DOHH2 (cell line): ENCODE measurements around the gene HAO1.

ENCODE experiments used
- H3F3A ChIP-seq: fragments of 200-600 bp; sonication (generic), shearing (Covaris generic); 2 replicates; pipeline ENCODE4 v1.6.0; 2016; ENCODE audit warnings: antibody characterized with exemption, mild to moderate bottlenecking; ENCODE audit not compliant: control insufficient read depth, insufficient read depth
- H3K27ac ChIP-seq: fragments of 200-600 bp; sonication (generic); 2 replicates; pipeline ENCODE4 v1.5.1; 2014; ENCODE audit warnings: low read depth, mild to moderate bottlenecking, low read length, moderate library complexity
- H3K27me3 ChIP-seq: fragments of 200-600 bp; sonication (generic); 2 replicates; pipeline ENCODE4 v1.6.1; 2014; ENCODE audit warnings: mild to moderate bottlenecking, low read length, mixed read lengths; ENCODE audit not compliant: control insufficient read depth
- H3K36me3 ChIP-seq: fragments of 200-600 bp; sonication (generic); 2 replicates; pipeline ENCODE4 v1.6.1; 2014; ENCODE audit warnings: mild to moderate bottlenecking, low read length, moderate library complexity, mixed read lengths; ENCODE audit not compliant: control insufficient read depth
- H3K4me1 ChIP-seq: fragments of 200-600 bp; sonication (generic); 2 replicates; pipeline ENCODE4 v1.6.1; 2014; ENCODE audit warnings: mild to moderate bottlenecking, low read length, mixed read lengths; ENCODE audit not compliant: control insufficient read depth
- H3K4me2 ChIP-seq: fragments of 200-600 bp; sonication (generic); 2 replicates; pipeline ENCODE4 v1.6.0; 2014; ENCODE audit warnings: mild to moderate bottlenecking, low read length, moderate library complexity
- H3K4me3 ChIP-seq: fragments of 200-600 bp; sonication (generic); 2 replicates; pipeline ENCODE4 v1.5.1; 2014; ENCODE audit warnings: mild to moderate bottlenecking, low read length, mixed read lengths
- H3K79me2 ChIP-seq: fragments of 200-600 bp; sonication (generic); 2 replicates; pipeline ENCODE4 v1.6.1; 2014; ENCODE audit warnings: mild to moderate bottlenecking, low read length, mixed read lengths; ENCODE audit not compliant: control insufficient read depth
- H3K9me2 ChIP-seq: fragments of 200-600 bp; sonication (generic); replicated peaks from 2 replicates; pipeline ENCODE4 v1.6.1; 2014; ENCODE audit warnings: mild to moderate bottlenecking, low read length, mixed read lengths; ENCODE audit not compliant: control insufficient read depth
- H3K9me3 ChIP-seq: fragments of 200-600 bp; sonication (generic); 2 replicates; pipeline ENCODE4 v1.6.1; 2014; ENCODE audit warnings: antibody characterized with exemption, low read length, mixed read lengths; ENCODE audit not compliant: control insufficient read depth, insufficient read depth
- H4K20me1 ChIP-seq: fragments of 200-600 bp; sonication (generic); 2 replicates; pipeline ENCODE4 v1.6.0; 2014; ENCODE audit warnings: low read depth, mild to moderate bottlenecking, antibody characterized with exemption, low read length, moderate library complexity; ENCODE audit not compliant: control insufficient read depth, insufficient read depth
- CTCF ChIP-seq: fragments of 200-600 bp; sonication (generic); IDR thresholded peaks from one replicate; pipeline ENCODE4 v1.5.1; 2014; ENCODE audit warnings: antibody characterized with exemption, mild to moderate bottlenecking, low read depth, low read length; ENCODE audit not compliant: poor library complexity, severe bottlenecking
- EZH2phosphoT487 ChIP-seq: fragments of 200-600 bp; sonication (generic); IDR thresholded peaks from 2 replicates; pipeline ENCODE4 v1.6.1; 2017; ENCODE audit warnings: borderline replicate concordance, mild to moderate bottlenecking, antibody characterized with exemption, low read length, moderate library complexity, mixed read lengths

The HAO1 gene

GRCh38 chr20:7908905-7909304 is 31.4 kb downstream of the HAO1 start:
- no peak overlapping the region for H3K4me2 ChIP-seq
- no peaks in the 10 kb centered on the region for H3K9me2 ChIP-seq
- H3K79me2 ChIP-seq, result no peaks in the 10 kb centered on the region
- no peaks in the 10 kb centered on the region for H3K4me1 ChIP-seq
- no peaks in the 10 kb centered on the region for H3K9me3 ChIP-seq
- no peaks in the 10 kb centered on the region for H3K36me3 ChIP-seq
- H3K27ac ChIP-seq, result no peak overlapping the region
- TF ChIP-seq CTCF (no peak), EZH2phosphoT487 (no peak)
- no peaks in the 10 kb centered on the region for H3F3A ChIP-seq
- no peak overlapping the region for H3K4me3 ChIP-seq
- H3K27me3 ChIP-seq, result no peaks in the 10 kb centered on the region
- H4K20me1 ChIP-seq, result no peaks in the 10 kb centered on the region

- Histone ChIP-seq H3K4me1 (no peaks in the 10 kb centered on the region), H3K27ac (no peak overlapping the region), H3K4me2 (no peak overlapping the region), H3K9me3 (no peaks in the 10 kb centered on the region), H3K36me3 (no peaks in the 10 kb centered on the region), H3K9me2 (no peaks in the 10 kb centered on the region), H3K27me3 (no peaks in the 10 kb centered on the region), H3K79me2 (no peaks in the 10 kb centered on the region), H3F3A (no peaks in the 10 kb centered on the region), H3K4me3 (no peak overlapping the region), H4K20me1 (no peaks in the 10 kb centered on the region)
- TF ChIP-seq EZH2phosphoT487, result no peak
- no peak for TF ChIP-seq CTCF
These were observed 36.8 kb downstream of the HAO1 start for GRCh38 chr20:7903429-7903828.

GRCh38 chr20:7902879-7903278 is 37.4 kb downstream of the HAO1 start:
- Histone ChIP-seq H3K36me3 (no peaks in the 10 kb centered on the region), H3F3A (no peaks in the 10 kb centered on the region)
- TF ChIP-seq CTCF (no peak), EZH2phosphoT487 (no peak)

GRCh38 chr20:7897781-7898364 is 42.4 kb downstream of the HAO1 start:
- TF ChIP-seq CTCF, result no peak
- TF ChIP-seq EZH2phosphoT487, result no peak

More at GRCh38 chr20:7902879-7903278, 37.4 kb downstream of the HAO1 start:
- no peak overlapping the region for H3K27ac ChIP-seq
- H3K27me3 ChIP-seq, result no peaks in the 10 kb centered on the region
- no peak overlapping the region for H3K4me2 ChIP-seq
- no peaks in the 10 kb centered on the region for H3K4me1 ChIP-seq
- H3K9me3 ChIP-seq, result no peaks in the 10 kb centered on the region
- no peak overlapping the region for H3K4me3 ChIP-seq
- no peaks in the 10 kb centered on the region for H4K20me1 ChIP-seq
- H3K79me2 ChIP-seq, result no peaks in the 10 kb centered on the region
- no peaks in the 10 kb centered on the region for H3K9me2 ChIP-seq

More at GRCh38 chr20:7897781-7898364, 42.4 kb downstream of the HAO1 start:
- Histone ChIP-seq H3K27ac (no peak overlapping the region), H3K36me3 (no peaks in the 10 kb centered on the region), H3F3A (no peaks in the 10 kb centered on the region), H3K4me3 (no peak overlapping the region), H4K20me1 (no peaks in the 10 kb centered on the region), H3K4me2 (no peak overlapping the region), H3K79me2 (no peaks in the 10 kb centered on the region), H3K4me1 (no peaks in the 10 kb centered on the region), H3K9me2 (no peaks in the 10 kb centered on the region), H3K9me3 (no peaks in the 10 kb centered on the region), H3K27me3 (no peaks in the 10 kb centered on the region)
